HG03175 (cell line): Measurements from ENCODE around the gene CEACAM4.

ENCODE experiments used
- ATAC-seq: cut with Tn5 transposase; IDR thresholded peaks from one replicate; pipeline ENCODE4 v1.9.1; 2021; ENCODE audit warnings: mild to moderate bottlenecking, moderate library complexity; ENCODE audit not compliant: unreplicated experiment

CEACAM4 gene

GRCh38 chr19:41617941-41618730 is 8.7 kb downstream of the CEACAM4 start:
- no peak for ATAC-seq

DNA sequence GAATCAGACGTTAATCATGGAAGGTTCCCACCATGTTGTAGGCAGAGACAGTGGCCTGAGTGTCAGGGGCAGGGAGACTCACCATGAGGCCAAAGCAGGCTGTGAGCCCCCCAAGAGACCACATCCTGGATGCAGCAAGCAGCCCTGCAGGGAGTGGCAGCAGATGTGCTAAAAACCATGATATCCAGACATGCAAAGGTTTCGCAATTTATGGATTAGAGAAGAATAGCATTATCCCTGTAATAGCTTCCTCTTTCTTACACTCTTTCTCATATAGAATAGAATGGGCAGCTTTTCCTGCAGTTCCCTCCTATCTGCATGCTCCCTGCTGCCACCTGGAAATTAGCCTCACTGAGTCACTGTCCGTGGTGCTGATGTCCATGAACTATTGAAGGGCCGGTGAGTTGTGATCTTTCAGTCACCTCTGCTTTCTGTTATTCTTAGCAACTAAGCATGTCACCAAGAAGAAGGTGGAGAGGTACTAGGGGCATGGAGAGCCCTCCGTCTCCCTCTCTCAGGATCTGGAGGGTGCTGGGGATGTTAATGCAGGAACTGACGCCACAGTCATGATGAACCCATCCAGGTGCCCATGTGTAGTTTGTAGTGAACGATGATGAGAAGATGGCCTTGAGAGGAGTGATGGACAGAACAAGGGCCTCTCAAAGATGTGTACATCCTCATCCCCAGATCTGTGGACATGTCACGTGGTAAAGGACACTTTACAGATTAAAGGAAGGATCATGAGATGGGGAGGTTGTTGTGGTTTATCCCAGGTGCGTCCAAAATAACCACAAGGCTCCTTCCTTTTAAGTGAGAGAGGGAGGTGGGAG is 9.9 kb downstream of the CEACAM4 start:
- no peak for ATAC-seq

GRCh38 chr19:41615207-41615606 is 11.7 kb downstream of the CEACAM4 start:
- ATAC-seq = no peak

DNA sequence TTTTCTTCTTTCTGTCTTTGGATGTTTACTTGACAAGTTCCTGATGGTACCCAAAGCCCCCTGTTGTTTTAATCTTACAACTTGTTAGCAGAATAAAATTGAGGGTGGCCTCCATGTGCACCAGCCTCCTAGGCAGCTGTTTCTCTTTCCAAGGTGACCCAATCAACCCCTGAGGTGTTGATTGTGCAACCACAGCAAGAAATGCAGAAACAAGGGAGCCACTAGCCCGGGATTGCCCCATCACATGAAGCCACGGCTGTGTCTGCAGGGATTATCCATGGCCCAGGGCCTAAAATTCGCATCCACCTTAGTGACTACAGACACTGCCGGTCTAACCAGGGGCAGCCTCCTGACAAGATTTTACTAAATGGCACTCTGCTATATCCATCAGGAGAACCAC is 14.4 kb downstream of the CEACAM4 start:
- ATAC-seq = no peak

DNA sequence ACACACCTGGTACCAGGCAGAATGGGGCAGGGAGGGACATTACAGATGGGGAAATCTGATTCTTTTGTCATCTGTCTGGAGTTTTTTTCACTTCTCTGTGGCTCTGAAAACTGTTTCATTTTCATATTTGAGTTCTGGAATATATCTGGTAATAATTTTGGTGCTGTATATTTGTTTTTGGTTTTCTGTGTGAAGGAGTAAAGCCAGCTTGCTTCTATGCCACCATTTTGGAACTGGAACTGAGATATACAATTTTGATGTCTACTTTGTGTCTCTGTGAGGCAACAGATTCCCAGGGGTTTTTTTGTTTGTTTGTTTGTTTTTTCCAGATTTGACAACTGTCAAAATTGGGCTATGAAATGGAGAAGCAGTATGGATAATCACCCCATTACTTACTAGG is 16.1 kb downstream of the CEACAM4 start:
- ATAC-seq = no peak

DNA sequence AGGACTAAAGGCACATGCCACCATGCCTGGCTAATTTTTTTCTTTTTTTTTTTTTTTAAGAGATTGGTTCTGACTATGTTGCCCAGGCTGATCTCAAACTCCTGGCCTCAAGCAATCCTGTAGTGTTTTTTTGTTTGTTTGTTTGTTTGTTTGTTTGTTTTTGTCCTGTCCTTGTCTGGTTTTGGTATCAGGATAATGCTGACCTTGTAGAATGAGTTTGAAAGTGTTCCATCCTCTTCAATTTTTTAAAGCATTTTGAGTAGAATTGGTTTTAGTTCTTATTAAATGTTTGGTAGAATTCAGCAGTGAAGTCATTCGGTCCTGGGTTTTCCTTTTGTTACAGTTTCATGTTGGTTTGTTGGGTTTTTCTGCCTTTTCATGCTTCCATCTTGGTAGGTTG is 19.2 kb downstream of the CEACAM4 start:
- ATAC-seq = no peak

- no peak for ATAC-seq
Observed at GRCh38 chr19:41606215-41606837, 20.5 kb downstream of the CEACAM4 start.

- ATAC-seq = no peak
Observed at GRCh38 chr19:41604831-41605230, 22.0 kb downstream of the CEACAM4 start.

- ATAC-seq = no peak
Observed at GRCh38 chr19:41601771-41602170, 25.1 kb downstream of the CEACAM4 start.

- ATAC-seq = no peak
Observed at GRCh38 chr19:41599175-41599966, 27.5 kb downstream of the CEACAM4 start.

DNA sequence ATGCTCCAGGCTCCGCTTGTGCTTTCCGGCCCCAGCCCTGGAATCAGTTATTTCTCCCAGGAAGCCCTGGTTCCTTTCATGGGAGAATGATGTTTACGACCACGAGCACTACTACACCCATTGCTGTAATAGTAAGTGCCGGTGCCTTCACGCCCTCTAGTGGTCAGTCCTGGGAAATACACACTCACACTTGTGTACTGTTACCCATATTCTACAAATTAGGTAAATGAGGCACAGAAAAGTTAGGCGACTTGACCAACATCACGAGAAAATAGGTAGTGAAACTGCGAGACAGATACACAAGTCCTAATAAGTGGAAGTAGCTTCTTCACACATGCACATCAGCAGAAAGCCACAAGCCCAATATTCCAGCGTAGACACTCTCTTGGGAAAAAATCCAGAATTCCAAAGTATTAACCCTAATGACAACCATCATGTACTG is 29.3 kb downstream of the CEACAM4 start:
- ATAC-seq = no peak

GRCh38 chr19:41595890-41596280 is 31.0 kb downstream of the CEACAM4 start:
- no peak for ATAC-seq

GRCh38 chr19:41595258-41595889 is 31.5 kb downstream of the CEACAM4 start:
- no peak for ATAC-seq

DNA sequence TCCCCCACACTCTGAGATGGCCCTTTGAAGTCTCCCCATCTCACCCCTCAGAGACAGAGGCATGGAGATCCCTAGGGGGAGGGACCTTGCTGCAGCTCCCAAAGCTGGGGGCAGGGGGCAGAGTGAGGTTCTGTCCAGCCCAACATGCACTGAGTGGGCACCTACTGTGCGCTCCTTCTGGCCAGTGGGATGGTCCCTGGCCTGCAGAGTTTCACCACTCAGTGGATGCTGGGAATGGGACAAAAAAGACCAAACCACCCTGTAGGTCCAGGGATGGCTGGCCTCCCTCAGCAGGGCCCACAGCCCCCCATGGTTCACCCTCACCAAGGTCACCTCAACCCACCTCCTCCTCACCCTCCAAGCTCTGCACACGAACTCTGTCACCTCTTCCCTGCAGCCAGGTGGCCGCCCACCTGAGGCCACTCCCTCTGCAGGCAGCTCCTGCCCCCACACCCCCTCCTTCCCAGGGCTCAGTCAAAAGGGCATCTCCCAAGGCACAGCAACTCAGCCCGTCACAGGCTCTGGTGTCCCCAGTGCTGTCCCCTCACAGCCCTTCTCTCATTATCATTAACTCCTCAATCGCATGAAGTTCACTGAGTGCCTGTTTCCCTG is 34.8 kb downstream of the CEACAM4 start:
- ATAC-seq = no peak

DNA sequence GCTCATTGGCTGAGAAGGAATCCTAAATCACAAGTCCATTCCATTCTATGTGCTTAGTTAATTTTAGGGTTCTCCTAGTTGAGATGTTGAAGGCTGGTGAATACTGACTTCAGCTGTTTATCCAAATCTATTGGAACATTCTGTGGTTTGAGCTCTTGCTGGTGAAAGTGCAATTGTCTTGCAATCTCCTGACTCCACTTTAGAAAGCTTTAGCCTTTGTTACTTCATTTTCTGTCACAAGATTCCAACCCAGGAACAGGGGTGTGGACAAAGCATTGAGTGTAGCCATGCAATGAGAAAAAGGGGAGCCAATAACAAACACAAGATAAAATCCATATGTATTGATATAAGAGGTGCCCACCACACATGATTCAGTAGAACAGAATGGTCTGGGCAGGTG is 35.9 kb downstream of the CEACAM4 start:
- no peak for ATAC-seq

GRCh38 chr19:41589371-41589770 is 37.5 kb downstream of the CEACAM4 start:
- ATAC-seq = no peak

DNA sequence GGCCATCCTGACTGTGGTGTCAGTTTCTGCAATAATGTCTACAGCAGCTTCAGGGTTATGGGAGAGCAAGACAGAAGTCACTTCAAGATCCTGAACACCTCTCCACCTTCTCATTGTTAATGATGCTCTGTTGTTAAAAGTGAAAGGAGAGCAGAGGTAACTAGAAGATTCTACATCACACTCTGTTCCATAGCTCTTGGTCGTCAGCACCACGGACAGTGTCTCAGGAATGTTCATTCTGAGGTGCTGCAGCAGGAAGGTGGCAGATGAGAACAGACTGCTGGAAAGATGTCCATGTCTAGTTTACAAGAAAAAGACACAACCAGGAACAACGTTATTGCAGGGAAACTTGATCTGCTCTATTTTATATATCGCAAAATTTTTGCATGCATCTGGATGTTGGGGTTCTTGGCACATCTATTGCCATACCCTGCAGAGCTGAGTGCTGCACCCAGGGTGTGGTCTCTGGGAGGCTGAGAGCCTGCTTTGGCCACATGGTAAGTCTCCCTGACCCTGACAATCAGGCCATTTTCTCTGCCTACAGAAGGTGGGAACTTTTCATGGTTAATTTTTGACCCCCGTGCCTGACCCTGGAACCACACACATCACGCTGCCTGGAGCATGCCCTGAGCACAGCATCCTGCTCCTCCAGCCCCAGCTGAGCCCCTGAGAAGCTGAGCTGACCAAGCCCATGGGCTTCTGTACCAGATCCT is 38.2 kb downstream of the CEACAM4 start:
- no peak for ATAC-seq

GRCh38 chr19:41587838-41588210 is 39.0 kb downstream of the CEACAM4 start:
- no peak for ATAC-seq

DNA sequence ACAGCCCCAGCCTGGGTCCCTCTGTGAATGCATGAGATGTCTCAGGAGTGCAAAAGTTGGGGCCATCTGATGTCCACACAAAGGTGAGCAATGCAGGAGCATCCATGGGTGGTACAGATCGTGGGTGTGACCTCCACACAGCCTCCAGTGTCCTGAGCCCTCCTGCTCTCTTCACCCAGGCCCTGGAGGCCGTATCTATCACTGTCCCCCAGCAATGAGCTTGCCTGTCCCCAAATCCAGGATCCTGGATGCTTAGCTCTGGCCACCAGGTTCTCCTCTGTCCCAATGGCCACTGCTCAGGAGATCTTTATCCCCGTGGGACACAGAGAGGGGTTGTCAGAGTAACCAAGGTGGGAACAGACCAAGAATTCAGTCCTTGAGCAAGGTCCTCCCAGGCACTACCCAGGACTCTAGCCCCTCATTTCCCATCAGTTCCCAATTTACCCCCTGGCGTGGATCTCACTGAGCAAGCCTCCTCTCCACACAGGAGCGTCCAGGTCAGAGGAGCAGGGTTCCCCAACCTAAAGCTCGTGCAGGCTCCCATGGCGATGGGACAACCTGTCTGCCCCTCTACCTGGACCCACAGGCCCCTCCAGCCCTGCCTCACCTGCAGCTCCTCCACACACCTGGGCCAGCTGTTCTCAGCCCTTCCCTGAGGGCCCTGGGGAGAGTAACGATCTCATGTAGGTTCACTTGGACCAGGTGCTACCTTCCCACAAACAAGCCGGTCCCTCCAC is 39.6 kb downstream of the CEACAM4 start:
- no peak for ATAC-seq
